22Rv1 (cell line): ENCODE results near the gene MAGI1.

Source experiments
- ZFX ChIP-seq: fragments of 450-650 bp; IDR thresholded peaks from 2 replicates; pipeline ENCODE4 v1.6.1; 2017; ENCODE audit warnings: antibody characterized with exemption, borderline replicate concordance
- TF ChIP-seq, protein P1 (sequence below): fragments of 450-650 bp; IDR thresholded peaks from 2 replicates; pipeline ENCODE4 v1.5.1; 2017; ENCODE audit warnings: mild to moderate bottlenecking

DNA sequence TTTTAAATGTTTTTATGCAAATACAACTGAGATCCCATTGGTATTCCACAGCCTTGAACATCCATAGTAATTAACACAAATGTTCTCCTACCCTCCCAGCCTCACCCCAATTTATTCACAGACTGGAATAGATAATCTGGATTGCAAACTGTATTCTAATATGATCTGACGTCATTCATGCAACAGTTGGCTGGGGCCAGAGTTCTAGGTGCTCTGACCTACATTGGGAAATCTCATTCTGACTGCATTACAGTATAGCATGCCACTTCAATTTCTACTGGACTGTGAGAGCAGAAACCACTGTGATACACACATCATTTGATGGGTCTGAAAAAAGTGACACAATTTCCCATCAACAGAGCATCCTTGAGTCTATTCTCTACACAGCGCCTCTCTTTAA lies 403.1 kb downstream of the MAGI1 start:
- TF ChIP-seq, protein P1, sequence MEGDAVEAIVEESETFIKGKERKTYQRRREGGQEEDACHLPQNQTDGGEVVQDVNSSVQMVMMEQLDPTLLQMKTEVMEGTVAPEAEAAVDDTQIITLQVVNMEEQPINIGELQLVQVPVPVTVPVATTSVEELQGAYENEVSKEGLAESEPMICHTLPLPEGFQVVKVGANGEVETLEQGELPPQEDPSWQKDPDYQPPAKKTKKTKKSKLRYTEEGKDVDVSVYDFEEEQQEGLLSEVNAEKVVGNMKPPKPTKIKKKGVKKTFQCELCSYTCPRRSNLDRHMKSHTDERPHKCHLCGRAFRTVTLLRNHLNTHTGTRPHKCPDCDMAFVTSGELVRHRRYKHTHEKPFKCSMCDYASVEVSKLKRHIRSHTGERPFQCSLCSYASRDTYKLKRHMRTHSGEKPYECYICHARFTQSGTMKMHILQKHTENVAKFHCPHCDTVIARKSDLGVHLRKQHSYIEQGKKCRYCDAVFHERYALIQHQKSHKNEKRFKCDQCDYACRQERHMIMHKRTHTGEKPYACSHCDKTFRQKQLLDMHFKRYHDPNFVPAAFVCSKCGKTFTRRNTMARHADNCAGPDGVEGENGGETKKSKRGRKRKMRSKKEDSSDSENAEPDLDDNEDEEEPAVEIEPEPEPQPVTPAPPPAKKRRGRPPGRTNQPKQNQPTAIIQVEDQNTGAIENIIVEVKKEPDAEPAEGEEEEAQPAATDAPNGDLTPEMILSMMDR = no peak
- no peak for TF ChIP-seq ZFX
